Choroid plexus epithelial cell (primary cell): ENCODE results near the gene LRRC45.

ENCODE experiments used
- DNase-seq: peaks from one replicate; pipeline ENCODE4 v3.0.0-alpha.2; 2010; ENCODE audit warnings: low read depth
- H3K4me3 ChIP-seq: 2 replicates; pipeline ENCODE4 v1.5.1; 2011; ENCODE audit warnings: low read depth, mild to moderate bottlenecking, control low read depth, low read length, moderate library complexity
- TF ChIP-seq, protein P1 (sequence below): conservative IDR thresholded peaks from 2 replicates; pipeline ENCODE4 v1.5.1; 2011; ENCODE audit warnings: low read depth, mild to moderate bottlenecking, control low read depth, inconsistent platforms, low read length, moderate library complexity

LRRC45 gene

DNA sequence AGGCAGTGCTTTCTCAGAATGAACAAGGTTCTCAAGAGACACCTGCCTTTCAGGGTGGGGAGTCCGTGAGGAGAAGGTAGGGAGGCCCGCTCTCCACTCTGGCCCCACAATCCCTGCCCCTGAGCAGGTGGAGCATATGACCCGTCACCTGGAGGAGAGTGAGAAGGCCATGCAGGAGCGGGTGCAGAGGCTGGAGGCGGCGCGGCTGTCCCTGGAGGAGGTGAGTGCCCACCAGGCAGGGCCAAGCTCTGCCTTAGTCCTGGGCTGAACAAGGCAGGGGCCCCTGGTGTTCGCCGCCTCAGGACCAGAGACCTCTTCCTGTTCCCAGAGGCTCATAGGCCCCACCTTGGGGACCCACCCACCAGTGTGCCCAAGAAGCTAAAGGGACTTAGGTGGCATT is 5.9 kb downstream of the LRRC45 start:
- TF ChIP-seq, protein P1, sequence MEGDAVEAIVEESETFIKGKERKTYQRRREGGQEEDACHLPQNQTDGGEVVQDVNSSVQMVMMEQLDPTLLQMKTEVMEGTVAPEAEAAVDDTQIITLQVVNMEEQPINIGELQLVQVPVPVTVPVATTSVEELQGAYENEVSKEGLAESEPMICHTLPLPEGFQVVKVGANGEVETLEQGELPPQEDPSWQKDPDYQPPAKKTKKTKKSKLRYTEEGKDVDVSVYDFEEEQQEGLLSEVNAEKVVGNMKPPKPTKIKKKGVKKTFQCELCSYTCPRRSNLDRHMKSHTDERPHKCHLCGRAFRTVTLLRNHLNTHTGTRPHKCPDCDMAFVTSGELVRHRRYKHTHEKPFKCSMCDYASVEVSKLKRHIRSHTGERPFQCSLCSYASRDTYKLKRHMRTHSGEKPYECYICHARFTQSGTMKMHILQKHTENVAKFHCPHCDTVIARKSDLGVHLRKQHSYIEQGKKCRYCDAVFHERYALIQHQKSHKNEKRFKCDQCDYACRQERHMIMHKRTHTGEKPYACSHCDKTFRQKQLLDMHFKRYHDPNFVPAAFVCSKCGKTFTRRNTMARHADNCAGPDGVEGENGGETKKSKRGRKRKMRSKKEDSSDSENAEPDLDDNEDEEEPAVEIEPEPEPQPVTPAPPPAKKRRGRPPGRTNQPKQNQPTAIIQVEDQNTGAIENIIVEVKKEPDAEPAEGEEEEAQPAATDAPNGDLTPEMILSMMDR, result no peak
- no peak overlapping the region for H3K4me3 ChIP-seq
- no peak for DNase-seq

DNA sequence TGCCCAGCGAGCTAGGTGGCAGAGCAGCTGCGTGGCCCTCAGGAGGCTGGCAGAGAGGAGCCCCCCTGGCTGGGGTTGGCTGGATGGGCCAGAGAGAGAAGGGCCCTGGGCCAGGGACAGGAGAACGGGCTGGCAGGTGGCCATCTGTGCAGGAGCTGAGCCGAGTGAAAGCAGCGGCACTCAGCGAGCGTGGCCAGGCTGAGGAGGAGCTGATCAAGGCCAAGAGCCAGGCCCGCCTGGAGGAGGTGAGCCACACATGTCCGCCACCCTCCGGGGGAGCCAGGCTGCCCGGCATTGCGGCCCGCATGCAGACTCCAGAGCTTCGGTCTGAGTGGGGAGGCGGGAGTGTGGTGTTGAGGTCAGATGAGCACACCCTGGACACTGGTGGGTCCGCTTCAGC is 6.3 kb downstream of the LRRC45 start:
- TF ChIP-seq, protein P1, result no peak
- no peak overlapping the region for H3K4me3 ChIP-seq
- DNase-seq, result no peak

DNA sequence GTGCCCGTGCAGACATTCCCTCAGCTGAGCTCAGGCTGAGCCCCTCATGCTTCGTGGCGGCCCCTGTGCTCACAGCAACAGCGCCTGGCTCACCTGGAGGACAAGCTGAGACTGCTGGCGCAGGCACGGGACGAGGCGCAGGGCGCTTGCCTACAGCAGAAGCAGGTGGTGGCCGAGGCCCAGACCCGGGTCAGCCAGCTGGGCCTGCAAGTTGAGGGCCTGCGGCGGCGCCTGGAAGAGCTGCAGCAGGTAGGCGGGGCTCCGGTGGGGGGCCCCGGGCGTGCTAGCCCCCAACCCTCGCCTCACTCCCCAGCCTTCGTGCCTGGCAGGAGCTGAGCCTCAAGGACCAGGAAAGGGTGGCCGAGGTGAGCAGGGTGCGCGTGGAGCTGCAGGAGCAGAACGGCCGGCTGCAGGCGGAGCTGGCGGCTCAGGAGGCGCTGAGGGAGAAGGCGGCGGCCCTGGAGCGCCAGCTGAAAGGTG is 6.9 kb downstream of the LRRC45 start:
- H3K4me3 ChIP-seq, result no peak overlapping the region
- DNase-seq, result no peak
- TF ChIP-seq, protein P1, result no peak

DNA sequence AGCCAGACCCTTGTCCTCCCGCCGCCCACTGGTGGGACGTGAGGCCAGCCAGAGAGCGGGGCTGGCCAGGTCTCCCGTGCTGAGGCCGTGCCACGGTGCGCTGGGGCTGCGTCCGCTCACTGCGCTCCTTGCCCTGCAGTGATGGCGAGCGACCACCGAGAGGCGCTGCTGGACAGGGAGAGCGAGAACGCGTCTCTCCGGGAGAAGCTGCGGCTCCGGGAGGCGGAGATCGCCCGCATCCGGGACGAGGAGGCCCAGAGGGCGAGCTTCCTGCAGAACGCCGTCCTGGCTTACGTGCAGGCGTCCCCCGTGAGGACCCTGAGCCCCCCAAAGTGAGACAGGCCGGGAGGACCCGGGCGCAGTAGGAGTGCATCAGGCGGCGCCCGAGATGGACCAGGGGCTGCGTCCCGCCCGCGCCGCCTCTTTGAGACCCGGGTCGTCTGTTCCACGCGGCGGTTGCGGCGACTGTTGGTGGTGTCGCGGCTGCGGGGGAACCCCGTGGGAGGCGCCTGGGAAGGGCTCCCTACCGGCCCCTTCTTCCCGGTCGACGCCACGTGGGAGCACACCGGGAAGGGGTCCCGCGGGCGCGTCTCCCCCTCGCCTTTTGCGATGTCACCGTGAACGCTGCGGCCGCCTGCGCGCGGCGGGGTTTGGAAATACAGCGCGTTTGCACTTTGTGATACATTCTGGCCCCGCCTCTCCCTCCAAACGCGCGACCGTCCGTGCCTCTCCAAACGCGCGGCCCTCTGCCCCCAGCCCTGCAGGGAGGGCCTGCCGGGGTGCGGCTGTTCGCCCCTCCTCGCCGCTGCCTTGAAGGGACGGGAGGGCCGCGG is 7.6 kb downstream of the LRRC45 start:
- peak; percentile 92 for DNase-seq
- peak overlapping the region; percentile 62 for H3K4me3 ChIP-seq
- TF ChIP-seq, protein P1, result peak; percentile 86

DNA sequence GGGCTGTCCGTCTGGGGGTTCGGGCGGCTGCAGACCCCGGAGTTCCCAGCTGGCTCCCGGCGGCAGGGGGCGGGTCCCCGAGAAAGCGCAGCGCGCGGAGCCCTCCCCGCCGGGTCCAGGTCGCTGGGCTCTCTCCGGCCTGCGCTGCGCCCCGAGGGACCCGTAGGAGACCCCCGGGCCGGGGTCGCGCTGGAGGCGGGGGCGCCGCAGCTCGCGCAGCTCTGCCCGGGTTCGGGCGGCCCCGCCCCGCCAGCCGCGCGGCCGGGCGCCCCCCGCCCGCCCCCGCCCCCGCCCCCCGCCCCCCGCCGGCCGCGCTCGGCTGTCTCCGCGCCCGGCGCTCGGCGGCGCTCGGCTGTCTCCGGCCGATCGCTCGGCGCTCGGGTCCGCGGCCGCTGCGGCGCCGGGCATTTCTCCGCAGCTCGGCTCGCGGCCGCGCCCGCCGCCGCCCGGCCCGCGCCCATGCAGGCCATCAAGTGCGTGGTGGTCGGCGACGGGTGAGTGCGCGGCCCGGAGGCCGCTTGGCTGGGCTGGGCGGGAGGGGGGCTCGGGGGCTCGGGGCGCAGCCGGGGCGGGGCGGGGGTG is 8.3 kb downstream of the LRRC45 start, which contains the start of gene RAC3:
Gene RAC3 (plus strand): TSS at position 376 of the 582 bp plus-strand sequence. CDS start 84 bp downstream, at position 460.
- TF ChIP-seq, protein P1, result no peak
- H3K4me3 ChIP-seq, result peak within 1 kb of the TSS; percentile 62
- peak; percentile 41 for DNase-seq

DNA sequence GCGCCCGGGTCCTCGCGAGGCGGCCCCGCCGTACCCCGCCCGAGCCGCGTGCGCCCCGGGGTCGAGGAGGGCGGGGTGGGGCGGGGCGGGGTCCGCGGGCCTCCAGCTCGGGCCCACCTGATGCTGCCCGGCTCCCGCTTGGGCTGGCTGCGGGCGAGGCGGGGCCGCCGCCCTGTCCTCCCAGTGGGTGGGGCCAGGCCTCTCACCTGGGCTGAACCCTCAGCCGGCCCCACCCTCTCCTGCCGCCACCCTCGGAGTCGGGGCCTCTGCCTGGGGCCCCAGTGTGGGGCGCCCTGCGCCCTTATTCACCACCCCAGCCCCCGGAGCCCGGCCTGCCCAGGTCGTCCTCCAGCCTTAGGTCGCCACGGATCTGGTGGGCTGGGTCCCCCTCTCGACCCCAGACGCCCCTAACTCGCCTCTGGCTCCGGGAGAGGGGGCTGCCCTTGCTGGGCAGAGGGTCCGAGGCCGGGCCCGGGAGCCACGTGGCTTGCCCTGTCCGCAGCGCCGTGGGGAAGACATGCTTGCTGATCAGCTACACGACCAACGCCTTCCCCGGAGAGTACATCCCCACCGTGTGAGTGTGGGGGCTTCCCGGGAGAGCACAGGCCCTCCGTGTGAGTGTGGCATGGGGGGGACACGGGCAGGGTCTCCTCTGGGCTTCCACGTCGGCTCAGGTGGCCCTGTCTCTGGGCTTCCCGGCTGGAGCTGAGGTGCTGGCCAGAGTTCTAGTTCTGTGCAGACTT is 9.0 kb downstream of the LRRC45 start:
- no peak for DNase-seq
- peak overlapping the region; percentile 58 for H3K4me3 ChIP-seq
- TF ChIP-seq, protein P1, result no peak
